Fibroblast of mammary gland (primary cell): ENCODE measurements around the gene CDK14.

ENCODE experiments used
- DNase-seq: peaks from one replicate; pipeline ENCODE4 v3.0.0-alpha.2; 2010; ENCODE audit warnings: low read depth
- H3K4me3 ChIP-seq: 2 replicates; pipeline ENCODE4 v1.5.1; 2011; ENCODE audit warnings: low read depth, mild to moderate bottlenecking, low read length, moderate library complexity; ENCODE audit not compliant: control insufficient read depth
- TF ChIP-seq, protein P1 (sequence below): conservative IDR thresholded peaks from 2 replicates; pipeline ENCODE4 v1.5.1; 2011; ENCODE audit warnings: low read depth, low read length, inconsistent platforms; ENCODE audit not compliant: control insufficient read depth, insufficient read depth

Gene CDK14

GRCh38 chr7:91041141-91041540, 445.0 kb downstream of the CDK14 start:
- TF ChIP-seq, protein P1, sequence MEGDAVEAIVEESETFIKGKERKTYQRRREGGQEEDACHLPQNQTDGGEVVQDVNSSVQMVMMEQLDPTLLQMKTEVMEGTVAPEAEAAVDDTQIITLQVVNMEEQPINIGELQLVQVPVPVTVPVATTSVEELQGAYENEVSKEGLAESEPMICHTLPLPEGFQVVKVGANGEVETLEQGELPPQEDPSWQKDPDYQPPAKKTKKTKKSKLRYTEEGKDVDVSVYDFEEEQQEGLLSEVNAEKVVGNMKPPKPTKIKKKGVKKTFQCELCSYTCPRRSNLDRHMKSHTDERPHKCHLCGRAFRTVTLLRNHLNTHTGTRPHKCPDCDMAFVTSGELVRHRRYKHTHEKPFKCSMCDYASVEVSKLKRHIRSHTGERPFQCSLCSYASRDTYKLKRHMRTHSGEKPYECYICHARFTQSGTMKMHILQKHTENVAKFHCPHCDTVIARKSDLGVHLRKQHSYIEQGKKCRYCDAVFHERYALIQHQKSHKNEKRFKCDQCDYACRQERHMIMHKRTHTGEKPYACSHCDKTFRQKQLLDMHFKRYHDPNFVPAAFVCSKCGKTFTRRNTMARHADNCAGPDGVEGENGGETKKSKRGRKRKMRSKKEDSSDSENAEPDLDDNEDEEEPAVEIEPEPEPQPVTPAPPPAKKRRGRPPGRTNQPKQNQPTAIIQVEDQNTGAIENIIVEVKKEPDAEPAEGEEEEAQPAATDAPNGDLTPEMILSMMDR: no peak
- H3K4me3 ChIP-seq: no peak overlapping the region
- DNase-seq: no peak

DNA sequence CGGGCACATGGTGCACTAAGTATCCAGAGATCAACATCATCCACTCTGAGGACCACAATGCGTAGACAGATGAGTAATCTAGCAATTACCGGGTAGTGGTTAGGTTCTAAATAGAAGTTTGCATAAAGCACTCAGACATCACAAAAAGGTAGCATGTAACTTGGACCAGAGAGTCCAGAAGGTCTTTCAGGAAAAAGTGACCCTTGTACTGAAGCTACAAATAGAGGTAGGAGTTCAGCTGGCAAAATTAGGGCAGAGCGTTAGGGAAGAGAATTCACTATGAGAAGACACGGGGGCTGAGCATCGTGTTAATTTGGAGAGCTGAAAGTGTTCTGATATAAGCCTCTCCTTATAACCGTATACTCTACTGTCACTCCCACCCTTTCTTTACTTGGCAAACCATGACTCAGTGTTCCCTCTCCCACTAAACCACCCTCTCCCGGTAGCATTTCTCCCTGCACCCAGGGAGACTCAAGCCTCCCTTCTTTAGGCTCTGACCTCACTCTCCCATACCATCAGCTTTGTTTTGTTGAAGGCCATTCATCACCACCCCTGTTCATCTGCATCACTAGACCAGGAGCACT, 445.9 kb downstream of the CDK14 start:
- DNase-seq: peak; percentile 36
- TF ChIP-seq, protein P1: no peak
- no peak overlapping the region for H3K4me3 ChIP-seq

- no peak overlapping the region for H3K4me3 ChIP-seq
- TF ChIP-seq, protein P1: no peak
- no peak for DNase-seq
These were observed 447.1 kb downstream of the CDK14 start for GRCh38 chr7:91043186-91043585.

DNA sequence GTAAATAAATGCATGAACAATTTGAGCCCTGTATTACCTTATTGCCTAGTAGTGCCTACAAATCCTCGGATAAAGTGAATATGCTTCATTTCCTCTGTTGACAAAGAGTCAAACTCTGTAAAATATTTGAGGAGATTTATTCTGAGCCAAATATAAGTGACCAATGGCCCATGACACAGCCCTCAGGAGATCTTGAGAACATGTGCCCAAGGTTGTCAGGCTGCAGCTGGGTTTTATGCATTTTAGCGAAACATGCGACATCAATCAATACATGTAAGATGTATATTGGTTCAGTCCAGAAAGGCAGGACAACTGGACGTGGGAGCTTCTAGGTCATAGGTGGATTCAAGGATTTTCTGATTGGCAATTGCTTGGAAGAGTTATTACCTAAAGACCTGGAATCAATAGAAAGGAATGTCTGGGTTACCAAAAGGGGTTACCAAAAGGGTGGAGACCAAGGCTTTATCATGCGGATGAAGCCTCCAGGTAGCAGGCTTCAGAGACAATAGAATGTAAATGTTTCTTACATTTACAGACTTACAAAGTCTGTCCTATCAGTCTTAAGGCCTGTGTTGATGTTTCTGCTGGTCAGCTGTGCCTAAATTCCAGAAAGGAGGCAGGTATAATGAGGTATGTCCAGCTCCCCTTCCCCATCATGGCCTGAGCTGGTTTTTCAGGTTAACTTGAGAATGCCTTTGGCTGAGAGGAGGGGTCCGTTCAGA, 448.0 kb downstream of the CDK14 start:
- TF ChIP-seq, protein P1: no peak
- no peak overlapping the region for H3K4me3 ChIP-seq
- no peak for DNase-seq

DNA sequence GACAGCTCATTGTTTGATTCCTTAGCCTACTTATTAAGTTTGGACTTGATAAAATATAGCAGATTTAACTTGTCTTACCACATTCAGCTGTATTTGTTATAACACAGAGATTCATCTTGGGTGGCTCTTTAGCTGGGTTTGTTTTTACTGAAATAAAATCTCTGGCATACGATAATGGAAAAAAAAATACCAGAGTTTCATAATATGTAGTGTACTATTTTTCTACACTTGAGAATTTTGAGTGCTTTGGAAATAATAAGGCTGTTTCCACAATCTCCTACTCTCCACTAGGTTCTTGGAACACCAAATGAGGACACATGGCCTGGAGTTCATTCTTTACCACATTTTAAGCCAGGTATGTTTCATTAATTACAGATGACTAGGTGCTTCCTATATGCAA, 449.5 kb downstream of the CDK14 start:
- TF ChIP-seq, protein P1: no peak
- no peak for DNase-seq
- no peak overlapping the region for H3K4me3 ChIP-seq

GRCh38 chr7:91046322-91047089, 450.4 kb downstream of the CDK14 start:
- TF ChIP-seq, protein P1: peak; percentile 41
- DNase-seq: peak; percentile 37
- H3K4me3 ChIP-seq: no peak overlapping the region
